Measurements from ENCODE around the gene ITGA7. TPM values are rescaled to one million over a fixed set of nuclear protein-coding genes. Genes with fewer than 3 reads are reported as not detected.

Gene ITGA7
- total and polyA plus RNA-seq, 2 of the 4 experiments (the other 2 are of a cell fraction) = 3.9 to 15.7 TPM

DNA sequence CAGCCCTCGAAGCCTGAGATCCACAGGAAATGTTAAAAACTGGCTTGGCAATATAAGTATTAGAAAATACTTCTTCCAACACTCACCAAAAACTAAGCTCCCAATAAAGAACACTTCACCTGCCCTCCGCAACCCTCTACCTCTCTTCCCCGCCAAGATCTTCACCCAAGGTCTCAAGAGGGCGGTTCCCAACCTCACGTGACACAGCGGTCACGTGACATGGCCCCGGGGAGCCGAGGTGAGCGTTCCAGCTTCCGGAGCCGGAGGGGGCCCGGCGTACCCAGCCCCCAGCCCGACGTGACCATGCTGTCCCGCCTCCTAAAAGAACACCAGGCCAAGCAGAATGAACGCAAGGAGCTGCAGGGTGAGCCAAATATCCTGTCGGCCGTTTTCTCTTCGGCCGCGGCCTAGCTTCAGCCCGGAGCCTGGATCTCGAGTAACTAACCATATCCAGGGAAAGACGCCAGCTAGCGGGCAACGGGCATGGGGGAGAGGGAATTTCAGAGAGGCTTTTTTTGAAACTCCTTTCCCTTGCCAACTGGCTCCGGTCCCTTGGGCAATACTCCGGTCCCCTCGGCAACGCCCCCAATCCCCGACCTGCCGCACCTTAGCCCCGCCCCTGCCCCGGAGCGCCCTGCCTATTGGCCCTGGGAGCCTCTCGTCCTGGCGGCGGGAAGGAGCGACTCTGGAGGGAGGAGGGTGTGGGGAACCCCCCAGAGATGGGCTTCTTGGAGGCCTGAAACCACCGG, 8.3 kb upstream of the ITGA7 start, which contains the start of gene BLOC1S1 (continued):
- TF ChIP-seq FOS (IDR thresholded peaks at IDR 0.05; ENCODE audit: low read depth, low read length) = peak; percentile 58
- no peak for TF ChIP-seq RAD21 (IDR thresholded peaks at IDR 0.05; ENCODE audit: low read length)

DNA sequence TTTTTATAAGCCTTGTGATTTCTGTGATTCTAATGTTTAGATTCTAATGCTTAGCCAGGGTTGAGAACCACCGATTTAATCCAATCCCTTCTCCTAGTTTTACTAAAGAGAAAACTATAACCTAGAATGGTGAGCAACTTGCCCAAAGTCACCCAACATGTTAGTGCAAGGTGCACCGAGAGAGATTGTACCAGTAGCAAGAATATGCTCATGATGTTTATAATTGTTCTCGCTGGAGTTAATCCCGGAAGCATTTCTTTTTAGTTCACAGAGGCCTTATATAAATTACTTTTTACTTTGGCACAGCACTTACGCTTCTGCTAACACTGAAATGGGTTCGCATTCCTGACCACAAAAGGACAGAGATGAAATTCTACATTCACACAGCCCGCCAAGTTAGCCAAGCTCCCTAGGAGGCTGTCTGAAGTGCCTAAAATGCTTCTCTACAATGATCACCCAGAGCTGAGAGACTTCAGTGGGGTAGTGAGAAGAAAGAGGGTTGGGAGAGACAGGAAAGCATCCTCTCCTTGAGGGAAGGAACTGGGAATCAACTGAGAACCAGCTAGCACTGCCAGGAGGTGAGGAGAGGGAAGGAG, 7.6 kb upstream of the ITGA7 start:
- peak overlapping the region; percentile 78 for H3K4me3 ChIP-seq (ENCODE audit: insufficient read depth, low read depth, low read length)
- in situ Hi-C loops (cut with MboI; ENCODE audit: low sequenced_read_pairs) = no loop called here

More for the DNA sequence above, 7.6 kb upstream of the ITGA7 start:
- H3K9me1 ChIP-seq (ENCODE audit: insufficient read depth, low read length) = peaks cover 27% of the 10 kb centered on the region
- H4K20me1 ChIP-seq (ENCODE audit: insufficient read depth, low read length) = 0 out of 2 replicates have a peak, but pooled peaks cover under 1% of the 10 kb centered on the region
- peak overlapping the region; percentile 42 for H3K18ac ChIP-seq (ENCODE audit: low read depth, low read length)
- peak overlapping the region; percentile 95 to 98 for H4K8ac ChIP-seq (ENCODE audit: low read depth in 2 of 2, low read length in 2 of 2)
- H2AFZ ChIP-seq (replicated peaks; ENCODE audit: low read length, poor library complexity) = peak overlapping the region; percentile 92
- H3K9ac ChIP-seq (ENCODE audit: low read depth, low read length) = peak overlapping the region; percentile 15; the same call in 1 of the 2 replicates
- H3K14ac ChIP-seq (replicated peaks; ENCODE audit: low read depth, low read length) = peak overlapping the region; percentile 3; the same call in 1 of the 2 replicates
- ChIA-PET POLR2A (ENCODE audit: unreplicated experiment) (interaction anchor here (0.6 kb wide), 1 partner anchor 13 kb away, joined by 6 read pairs; no protein-coding TSS in a partner anchor), CTCF (interaction anchor here (0.7 kb wide), 1 partner anchor 1269 kb away, joined by 3 read pairs; no protein-coding TSS in a partner anchor)
- H3K27ac ChIP-seq (ENCODE audit: insufficient read depth, low read length) = peak overlapping the region; percentile 84
- peak overlapping the region; percentile 83 for H3K4ac ChIP-seq (ENCODE audit: low read depth, low read length)
- no peak for TF ChIP-seq BHLHE40 (IDR thresholded peaks at IDR 0.05; ENCODE audit: low read depth, low read length)
- TF ChIP-seq FOS (IDR thresholded peaks at IDR 0.05; ENCODE audit: low read depth, low read length) = no peak
- TF ChIP-seq MAZ (IDR thresholded peaks at IDR 0.05; ENCODE audit: borderline replicate concordance, low read depth, low read length) = no peak
- no peak for TF ChIP-seq POLR2A (IDR thresholded peaks at IDR 0.05; ENCODE audit: low read depth, low read length)
- TF ChIP-seq, protein P1, sequence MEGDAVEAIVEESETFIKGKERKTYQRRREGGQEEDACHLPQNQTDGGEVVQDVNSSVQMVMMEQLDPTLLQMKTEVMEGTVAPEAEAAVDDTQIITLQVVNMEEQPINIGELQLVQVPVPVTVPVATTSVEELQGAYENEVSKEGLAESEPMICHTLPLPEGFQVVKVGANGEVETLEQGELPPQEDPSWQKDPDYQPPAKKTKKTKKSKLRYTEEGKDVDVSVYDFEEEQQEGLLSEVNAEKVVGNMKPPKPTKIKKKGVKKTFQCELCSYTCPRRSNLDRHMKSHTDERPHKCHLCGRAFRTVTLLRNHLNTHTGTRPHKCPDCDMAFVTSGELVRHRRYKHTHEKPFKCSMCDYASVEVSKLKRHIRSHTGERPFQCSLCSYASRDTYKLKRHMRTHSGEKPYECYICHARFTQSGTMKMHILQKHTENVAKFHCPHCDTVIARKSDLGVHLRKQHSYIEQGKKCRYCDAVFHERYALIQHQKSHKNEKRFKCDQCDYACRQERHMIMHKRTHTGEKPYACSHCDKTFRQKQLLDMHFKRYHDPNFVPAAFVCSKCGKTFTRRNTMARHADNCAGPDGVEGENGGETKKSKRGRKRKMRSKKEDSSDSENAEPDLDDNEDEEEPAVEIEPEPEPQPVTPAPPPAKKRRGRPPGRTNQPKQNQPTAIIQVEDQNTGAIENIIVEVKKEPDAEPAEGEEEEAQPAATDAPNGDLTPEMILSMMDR (conservative IDR thresholded peaks at IDR 0.05; ENCODE audit: low read depth, low read length) = no peak
- no peak for TF ChIP-seq NFE2L2 (IDR thresholded peaks at IDR 0.05; ENCODE audit: low read depth, low read length)
- TF ChIP-seq CEBPB (IDR thresholded peaks at IDR 0.05; ENCODE audit: low read depth, low read length) = no peak
- TF ChIP-seq CHD1 (IDR thresholded peaks at IDR 0.05; ENCODE audit: low read depth, low read length) = no peak
- no peak for TF ChIP-seq MXI1 (IDR thresholded peaks at IDR 0.05; ENCODE audit: borderline replicate concordance, low read depth, low read length)
- TF ChIP-seq, protein P2, sequence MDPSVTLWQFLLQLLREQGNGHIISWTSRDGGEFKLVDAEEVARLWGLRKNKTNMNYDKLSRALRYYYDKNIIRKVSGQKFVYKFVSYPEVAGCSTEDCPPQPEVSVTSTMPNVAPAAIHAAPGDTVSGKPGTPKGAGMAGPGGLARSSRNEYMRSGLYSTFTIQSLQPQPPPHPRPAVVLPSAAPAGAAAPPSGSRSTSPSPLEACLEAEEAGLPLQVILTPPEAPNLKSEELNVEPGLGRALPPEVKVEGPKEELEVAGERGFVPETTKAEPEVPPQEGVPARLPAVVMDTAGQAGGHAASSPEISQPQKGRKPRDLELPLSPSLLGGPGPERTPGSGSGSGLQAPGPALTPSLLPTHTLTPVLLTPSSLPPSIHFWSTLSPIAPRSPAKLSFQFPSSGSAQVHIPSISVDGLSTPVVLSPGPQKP (IDR thresholded peaks at IDR 0.05; ENCODE audit: borderline replicate concordance, low read depth, low read length) = no peak
- peak overlapping the region; percentile 94 for H3K4me2 ChIP-seq (ENCODE audit: low read depth, low read length)
- peak overlapping the region; percentile 38; the same call in 2 of the 3 replicates for H2BK15ac ChIP-seq (ENCODE audit: low read depth, low read length)
- no peaks in the 10 kb centered on the region for H3K36me3 ChIP-seq (ENCODE audit: control insufficient read depth, insufficient read depth, low read length)
- H3K23ac ChIP-seq (ENCODE audit: low read depth, low read length) = peak overlapping the region; percentile 21; the same call in 1 of the 2 replicates
- peak overlapping the region; percentile 73 for H2AK5ac ChIP-seq (ENCODE audit: low read depth, low read length)
- peak overlapping the region; percentile 99 for H4K5ac ChIP-seq (ENCODE audit: low read depth, low read length)
- H3K4me1 ChIP-seq (ENCODE audit: control insufficient read depth, insufficient read depth, low read length) = peaks cover 36% of the 10 kb centered on the region
- no TSS peak for BruUV-seq (replicated peaks)
- H3K9me3 ChIP-seq (ENCODE audit: control insufficient read depth, insufficient read depth, low read length) = no peaks in the 10 kb centered on the region
- no CpG with 5 or more reads among the region's 7 CpGs for WGBS, 2 experiments (ENCODE audit: extremely low coverage in 2 of 2, insufficient read length in 1 of 2)
- intact Hi-C loops (cut with micrococcal nuclease) (no loop called here), dilution Hi-C loops (cut with HindIII; ENCODE audit: low sequenced_read_pairs, unreplicated experiment) (no loop called here)
- H2BK20ac ChIP-seq (ENCODE audit: low read depth, low read length) = peak overlapping the region; percentile 53
- no peaks in the 10 kb centered on the region for H3K27me3 ChIP-seq (ENCODE audit: control insufficient read depth, insufficient read depth, low read length)
- H2AK9ac ChIP-seq (replicated peaks; ENCODE audit: low read depth, low read length, poor library complexity) = peak overlapping the region; percentile 78
- DNase-seq (no peak), ATAC-seq (ENCODE audit: low read depth) (no peak)
- H2BK5ac ChIP-seq (ENCODE audit: low read depth, low read length, poor library complexity, severe bottlenecking) = peak overlapping the region; percentile 37
- H3K56ac ChIP-seq (ENCODE audit: extremely low read depth, insufficient read depth, low read length) = peak overlapping the region; percentile 40; the same call in 1 of the 2 replicates
- H4K91ac ChIP-seq (ENCODE audit: insufficient read depth, low read depth, low read length) = peak overlapping the region; percentile 27
- H3K79me1 ChIP-seq (ENCODE audit: low read depth in 1 of 2, low read length in 2 of 2) = peaks cover 17 to 50% of the 10 kb centered on the region in 2 experiments
- peak overlapping the region; percentile 81 for H2BK120ac ChIP-seq (ENCODE audit: low read depth, low read length)

All from IMR-90 (cell line).